Activated naive CD8-positive, alpha-beta T cell treated with anti-CD3 and anti-CD28 coated beads for 36 hours (primary cell): ENCODE results near the gene MIPEP. TPM values are rescaled to one million over a fixed set of nuclear protein-coding genes. Genes with fewer than 3 reads are reported as not detected.
"Not testable (repeated sequence)": the region's sequence is repeated elsewhere in the genome, so short reads cannot be mapped to it uniquely, and the experiment has no call there.

Experiments used
- DNase-seq: peaks from one replicate; pipeline ENCODE4 v3.0.0; 2021
- H3K27ac Mint-ChIP-seq: one replicate; pipeline ENCODE4 v1.8.0; 2022; ENCODE audit warnings: mild to moderate bottlenecking, moderate library complexity, mixed read lengths
- H3K27me3 Mint-ChIP-seq: one replicate; pipeline ENCODE4 v1.8.0; 2022; ENCODE audit warnings: mild to moderate bottlenecking, mixed read lengths
- H3K36me3 Mint-ChIP-seq: one replicate; pipeline ENCODE4 v1.8.0; 2021; ENCODE audit warnings: mild to moderate bottlenecking, mixed read lengths
- H3K4me1 Mint-ChIP-seq: one replicate; pipeline ENCODE4 v1.8.0; 2021; ENCODE audit warnings: mixed read lengths
- H3K4me3 Mint-ChIP-seq: one replicate; pipeline ENCODE4 v1.8.0; 2022; ENCODE audit warnings: mild to moderate bottlenecking, moderate library complexity, mixed read lengths
- H3K9me3 Mint-ChIP-seq: one replicate; pipeline ENCODE4 v1.8.0; 2022; ENCODE audit warnings: mixed read lengths
- total RNA-seq, 2 experiments: library from RNA; stranded (reverse); gene quantifications; one replicate each; pipeline ENCODE4 v1.2.3, GENCODE V29; 2021

Gene MIPEP
- total RNA-seq, 2 experiments from 2014 or later, result 21.3 to 24.0 TPM

GRCh38 chr13:23770428-23770827 lies 118.8 kb downstream of the MIPEP start:
- Mint-ChIP-seq H3K27me3 (no peaks in the 10 kb centered on the region), H3K4me1 (peaks cover 3% of the 10 kb centered on the region), H3K9me3 (no peaks in the 10 kb centered on the region), H3K4me3 (no peak overlapping the region), H3K36me3 (peaks cover 4% of the 10 kb centered on the region), H3K27ac (no peak overlapping the region)
- DNase-seq, result no peak

DNA sequence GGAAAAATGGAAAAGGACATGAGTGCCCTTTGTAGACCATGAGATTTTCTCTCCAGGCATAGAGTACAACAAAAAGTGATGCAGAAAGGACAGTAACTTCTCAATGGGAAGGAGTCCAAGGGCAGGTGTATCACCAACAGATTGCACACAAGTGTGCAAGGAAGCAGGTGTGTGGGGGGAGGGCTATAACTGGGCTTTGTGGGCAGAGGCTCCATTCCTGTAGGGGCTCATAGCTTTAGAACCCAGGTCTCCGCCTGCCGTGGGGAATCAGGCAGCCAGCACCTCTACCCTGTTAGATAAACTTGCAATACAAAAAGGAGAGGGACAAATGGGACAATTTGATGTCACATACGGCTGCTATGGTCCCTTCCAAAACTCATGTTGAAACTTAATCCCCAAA lies 119.8 kb downstream of the MIPEP start:
- Mint-ChIP-seq H3K4me1 (peaks cover 3% of the 10 kb centered on the region), H3K36me3 (peaks cover 4% of the 10 kb centered on the region), H3K27ac (no peak overlapping the region), H3K27me3 (no peaks in the 10 kb centered on the region), H3K4me3 (no peak overlapping the region), H3K9me3 (no peaks in the 10 kb centered on the region)
- DNase-seq, result no peak

GRCh38 chr13:23767838-23768237 lies 121.4 kb downstream of the MIPEP start:
- no peaks in the 10 kb centered on the region for H3K27me3 Mint-ChIP-seq
- peaks cover 3% of the 10 kb centered on the region for H3K4me1 Mint-ChIP-seq
- no peaks in the 10 kb centered on the region for H3K9me3 Mint-ChIP-seq
- peaks cover 4% of the 10 kb centered on the region for H3K36me3 Mint-ChIP-seq
- no peak overlapping the region for H3K4me3 Mint-ChIP-seq
- no peak overlapping the region for H3K27ac Mint-ChIP-seq
- no peak for DNase-seq

GRCh38 chr13:23766939-23767338 lies 122.3 kb downstream of the MIPEP start:
- no peaks in the 10 kb centered on the region for H3K9me3 Mint-ChIP-seq

DNA sequence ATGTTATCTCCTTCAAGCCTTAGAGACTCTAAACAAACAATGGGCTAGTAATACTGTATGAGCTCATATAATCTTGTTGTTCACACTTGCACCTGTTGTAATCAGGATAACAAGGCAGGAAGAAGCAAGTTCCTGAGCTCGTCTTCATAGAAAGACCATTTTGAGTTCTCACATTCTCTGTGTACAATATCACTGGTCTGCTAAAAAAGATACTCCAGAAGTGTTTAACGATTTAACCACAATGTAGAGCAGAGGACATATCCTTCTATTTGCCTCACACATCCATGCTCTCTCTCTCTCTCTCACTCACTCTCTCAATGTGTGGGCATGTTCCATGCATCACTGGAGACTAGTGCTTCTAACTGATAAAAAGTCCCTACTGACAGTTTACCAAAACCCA lies 122.9 kb downstream of the MIPEP start:
- Mint-ChIP-seq H3K9me3 (no peaks in the 10 kb centered on the region), H3K4me1 (no peaks in the 10 kb centered on the region), H3K4me3 (no peak overlapping the region), H3K27ac (no peak overlapping the region), H3K27me3 (no peaks in the 10 kb centered on the region), H3K36me3 (peaks cover 4% of the 10 kb centered on the region)
- DNase-seq, result no peak

More at GRCh38 chr13:23766939-23767338, 122.3 kb downstream of the MIPEP start:
- no peak overlapping the region for H3K27ac Mint-ChIP-seq
- no peak for DNase-seq
- H3K4me3 Mint-ChIP-seq, result no peak overlapping the region
- H3K4me1 Mint-ChIP-seq, result peaks cover 3% of the 10 kb centered on the region
- H3K36me3 Mint-ChIP-seq, result peaks cover 4% of the 10 kb centered on the region
- no peaks in the 10 kb centered on the region for H3K27me3 Mint-ChIP-seq

DNA sequence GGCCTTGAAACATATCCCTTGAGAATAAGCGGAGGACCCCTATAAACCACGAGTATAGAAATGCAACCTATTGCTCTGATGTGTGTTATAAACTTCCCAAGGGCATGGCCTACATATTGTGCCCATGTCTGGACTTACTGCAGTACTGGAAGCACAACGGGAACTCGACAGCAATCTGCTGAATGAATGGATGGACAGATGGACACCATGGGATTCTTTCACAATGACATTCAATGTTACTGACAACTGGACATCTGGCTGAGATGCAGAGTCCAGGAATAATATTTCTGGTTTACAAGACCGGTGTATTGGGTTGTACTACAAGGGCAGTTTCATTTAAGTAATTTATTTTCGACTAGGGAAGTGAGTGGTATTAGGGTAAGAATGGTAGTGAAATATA lies 123.7 kb downstream of the MIPEP start:
- no peak overlapping the region for H3K27ac Mint-ChIP-seq
- no peaks in the 10 kb centered on the region for H3K9me3 Mint-ChIP-seq
- DNase-seq, result no peak
- no peaks in the 10 kb centered on the region for H3K4me1 Mint-ChIP-seq
- H3K4me3 Mint-ChIP-seq, result no peak overlapping the region
- H3K27me3 Mint-ChIP-seq, result no peaks in the 10 kb centered on the region
- H3K36me3 Mint-ChIP-seq, result peaks cover 4% of the 10 kb centered on the region

- Mint-ChIP-seq H3K27ac (no peak overlapping the region), H3K9me3 (no peaks in the 10 kb centered on the region), H3K4me3 (no peak overlapping the region), H3K4me1 (no peaks in the 10 kb centered on the region), H3K27me3 (no peaks in the 10 kb centered on the region), H3K36me3 (peaks cover 4% of the 10 kb centered on the region)
- no peak for DNase-seq
Measured at GRCh38 chr13:23763318-23763717, 125.9 kb downstream of the MIPEP start.

DNA sequence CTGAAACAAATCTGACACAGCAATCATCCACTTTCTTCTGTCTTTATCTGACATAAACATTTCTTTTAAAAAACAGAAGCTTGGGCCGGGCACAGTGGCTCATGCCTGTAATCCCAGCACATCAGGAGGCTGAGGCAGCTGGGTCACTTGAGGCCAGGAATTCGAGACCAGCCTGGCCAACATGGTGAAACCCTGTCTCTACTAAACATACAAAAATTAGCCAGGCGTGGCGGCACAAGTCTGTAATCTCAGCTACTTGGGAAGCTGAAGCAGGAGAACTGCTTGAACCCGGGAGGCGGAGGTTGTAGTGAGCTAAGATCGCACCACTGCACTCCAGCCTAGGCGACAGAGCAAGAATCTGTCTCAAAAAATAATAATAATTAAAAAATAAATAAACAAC lies 127.4 kb downstream of the MIPEP start:
- not testable (repeated sequence) for H3K36me3 Mint-ChIP-seq, H3K4me1 Mint-ChIP-seq, H3K9me3 Mint-ChIP-seq, H3K27ac Mint-ChIP-seq, DNase-seq, H3K27me3 Mint-ChIP-seq, H3K4me3 Mint-ChIP-seq

DNA sequence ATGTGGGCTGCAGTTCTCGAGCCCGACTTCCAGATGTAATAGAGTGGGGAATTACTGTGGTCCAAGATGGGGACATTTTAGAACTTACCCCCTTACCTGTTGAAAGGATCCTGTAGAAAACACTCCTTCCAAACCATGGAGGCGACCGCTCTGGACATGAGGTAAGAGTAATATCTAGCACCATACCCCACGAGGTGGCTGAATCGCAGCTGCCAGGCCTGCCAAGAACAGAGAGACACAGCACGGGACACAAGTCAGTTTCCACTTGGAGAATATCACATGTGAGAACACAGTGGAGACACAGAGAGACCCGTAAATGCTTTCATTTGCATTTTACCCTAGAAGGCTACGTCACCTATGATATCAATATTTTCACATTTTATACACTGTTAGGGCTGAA lies 129.2 kb downstream of the MIPEP start:
- peaks cover 2% of the 10 kb centered on the region for H3K36me3 Mint-ChIP-seq
- DNase-seq, result no peak
- H3K27me3 Mint-ChIP-seq, result no peaks in the 10 kb centered on the region
- no peak overlapping the region for H3K27ac Mint-ChIP-seq
- no peaks in the 10 kb centered on the region for H3K9me3 Mint-ChIP-seq
- no peaks in the 10 kb centered on the region for H3K4me1 Mint-ChIP-seq
- H3K4me3 Mint-ChIP-seq, result no peak overlapping the region

DNA sequence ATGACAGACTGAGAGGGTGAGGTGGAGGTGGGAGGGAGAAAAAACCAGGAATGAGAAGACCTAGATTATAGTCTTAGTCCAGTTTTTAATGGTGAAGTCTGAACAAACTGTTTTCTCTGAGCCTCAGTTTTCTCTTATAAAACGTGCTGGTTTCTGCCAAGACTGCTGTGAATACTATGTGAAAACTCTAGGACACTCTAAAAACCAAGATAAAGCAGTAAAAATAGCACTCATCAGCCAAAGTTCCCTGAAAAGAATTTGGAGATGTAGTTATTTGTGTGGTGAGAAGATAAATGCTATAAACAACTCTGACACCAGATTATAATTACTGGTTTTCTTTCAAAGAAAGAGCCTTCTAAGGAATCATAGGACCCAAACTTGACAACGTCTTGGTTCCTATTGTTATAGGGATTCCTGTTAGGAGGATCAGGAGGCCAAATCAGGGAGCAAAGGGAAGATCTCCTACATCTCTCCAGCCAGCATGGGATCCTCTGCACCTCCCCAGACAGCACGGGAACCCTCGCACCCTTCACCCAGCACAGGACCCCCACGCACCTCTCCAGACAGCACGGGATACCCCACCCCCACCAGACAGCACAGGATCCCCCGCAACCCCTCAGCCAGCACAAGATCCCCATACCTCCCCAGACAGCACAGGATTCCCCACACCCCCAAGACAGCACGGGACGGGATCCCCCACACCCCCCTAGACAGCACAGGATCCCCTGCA lies 130.2 kb downstream of the MIPEP start:
- DNase-seq, result no peak
- Mint-ChIP-seq H3K36me3 (peaks cover 7% of the 10 kb centered on the region), H3K4me1 (no peaks in the 10 kb centered on the region), H3K4me3 (no peak overlapping the region), H3K27me3 (no peaks in the 10 kb centered on the region), H3K9me3 (no peaks in the 10 kb centered on the region), H3K27ac (no peak overlapping the region)

DNA sequence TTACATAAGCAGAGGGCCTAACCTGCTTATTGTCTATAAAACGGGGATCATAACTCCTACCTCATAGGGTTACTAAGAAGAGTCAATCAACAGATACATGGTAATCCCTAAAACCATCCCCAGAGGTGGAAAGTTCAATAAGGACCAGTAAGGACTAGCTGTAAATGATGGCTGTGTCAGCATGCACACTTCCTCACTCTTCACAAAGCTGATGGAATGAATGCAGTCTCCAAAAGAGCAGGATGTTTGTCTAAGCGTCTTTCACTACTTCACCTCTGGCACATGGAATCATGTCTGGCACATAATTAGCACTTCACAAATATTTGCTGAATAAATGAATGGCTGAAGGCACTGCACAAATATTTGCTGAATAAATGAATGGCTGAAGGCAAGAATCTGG lies 134.2 kb downstream of the MIPEP start:
- Mint-ChIP-seq H3K36me3 (peaks cover 16% of the 10 kb centered on the region), H3K9me3 (no peaks in the 10 kb centered on the region), H3K27me3 (no peaks in the 10 kb centered on the region), H3K4me1 (peaks cover 10% of the 10 kb centered on the region), H3K27ac (no peak overlapping the region), H3K4me3 (no peak overlapping the region)
- DNase-seq, result no peak

DNA sequence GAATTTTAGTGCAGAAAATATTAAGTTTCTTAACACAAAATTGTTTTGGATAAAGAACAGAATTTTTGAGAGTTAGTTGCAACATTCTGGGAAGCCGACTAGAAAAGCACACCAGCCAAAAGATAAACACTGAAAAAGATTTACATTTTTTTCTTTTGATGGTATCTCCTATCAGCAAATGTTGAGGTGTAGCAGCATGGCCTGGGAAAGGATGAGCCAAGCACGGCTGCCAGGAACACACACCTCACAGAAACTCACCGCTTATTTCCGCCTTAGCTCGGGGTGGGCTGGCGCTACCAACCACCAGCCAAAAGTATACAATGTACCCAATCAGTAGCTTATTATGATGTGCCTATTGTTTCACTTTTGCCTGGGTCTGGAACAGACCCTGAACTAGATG lies 134.7 kb downstream of the MIPEP start:
- Mint-ChIP-seq H3K4me3 (no peak overlapping the region), H3K27ac (no peak overlapping the region)
- DNase-seq, result no peak

DNA sequence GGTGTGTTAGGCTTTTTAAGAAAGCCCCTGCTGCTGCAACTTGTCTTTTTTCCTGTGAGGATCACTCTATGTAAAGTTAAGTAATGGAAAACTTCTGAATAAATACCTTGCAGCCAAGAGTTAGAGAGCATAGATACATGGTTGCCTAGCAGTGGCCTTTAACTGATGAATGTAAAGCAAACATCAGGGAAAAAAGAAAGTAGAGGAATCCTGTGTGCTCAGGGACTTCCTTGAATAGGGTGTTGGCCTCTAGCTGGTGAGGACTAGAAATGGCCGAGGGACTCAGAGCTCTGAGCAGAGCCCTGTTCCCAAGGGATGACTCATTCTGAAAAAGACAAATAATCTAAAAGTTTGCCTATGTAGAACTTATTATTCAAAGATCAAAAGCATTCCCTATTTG lies 135.7 kb downstream of the MIPEP start:
- Mint-ChIP-seq H3K27ac (no peak overlapping the region), H3K9me3 (no peaks in the 10 kb centered on the region), H3K36me3 (peaks cover 18% of the 10 kb centered on the region), H3K4me1 (peaks cover 10% of the 10 kb centered on the region), H3K4me3 (no peak overlapping the region), H3K27me3 (no peaks in the 10 kb centered on the region)
- no peak for DNase-seq

More for the DNA sequence above, 134.7 kb downstream of the MIPEP start:
- Mint-ChIP-seq H3K9me3 (no peaks in the 10 kb centered on the region), H3K36me3 (peaks cover 18% of the 10 kb centered on the region), H3K4me1 (peaks cover 10% of the 10 kb centered on the region), H3K27me3 (no peaks in the 10 kb centered on the region)

DNA sequence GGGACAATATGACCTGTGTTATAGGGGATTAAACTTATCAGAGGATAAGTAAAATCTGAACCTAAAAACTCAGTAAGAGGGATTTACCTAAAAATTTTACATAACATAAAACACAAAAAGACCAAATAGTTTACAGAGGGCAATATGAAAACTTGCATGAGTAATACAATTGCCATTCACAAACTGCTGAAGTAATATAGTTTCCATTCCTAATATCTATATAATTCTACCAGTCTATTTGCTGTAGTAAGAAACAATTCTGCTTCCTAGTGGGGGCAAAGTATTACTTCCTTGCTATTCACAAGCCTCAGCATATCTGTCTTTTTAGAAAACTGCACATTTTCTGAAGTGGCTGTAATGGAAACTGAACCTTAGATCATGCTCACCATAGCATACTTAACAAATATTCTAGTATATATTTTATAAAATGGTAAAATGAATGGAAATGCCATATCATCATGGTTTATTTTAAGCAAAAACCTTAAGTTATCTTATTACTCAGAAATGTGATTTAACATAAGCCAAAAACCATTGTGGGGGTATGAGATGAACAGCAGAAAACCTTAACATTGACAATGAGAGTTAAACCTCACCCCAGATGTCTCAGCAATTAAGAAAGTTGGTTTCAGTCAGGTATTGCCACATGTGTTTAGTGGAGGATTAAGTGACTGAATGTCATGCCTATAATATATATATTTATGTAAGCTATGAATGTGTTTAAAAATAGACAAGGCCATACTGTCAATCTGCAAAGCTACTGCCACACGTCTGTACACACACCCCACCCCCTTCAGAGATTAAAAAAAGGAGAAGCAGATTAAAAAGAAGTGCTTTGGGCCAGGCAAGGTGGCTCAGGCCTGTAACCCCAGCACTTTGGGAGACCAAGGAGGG lies 136.8 kb downstream of the MIPEP start:
- peaks cover 18% of the 10 kb centered on the region for H3K36me3 Mint-ChIP-seq
- H3K4me3 Mint-ChIP-seq, result no peak overlapping the region
- H3K27ac Mint-ChIP-seq, result no peak overlapping the region
- no peak for DNase-seq
- peaks cover 10% of the 10 kb centered on the region for H3K4me1 Mint-ChIP-seq
- no peaks in the 10 kb centered on the region for H3K27me3 Mint-ChIP-seq
- no peaks in the 10 kb centered on the region for H3K9me3 Mint-ChIP-seq

- Mint-ChIP-seq H3K4me3 (no peak overlapping the region), H3K9me3 (no peaks in the 10 kb centered on the region), H3K36me3 (peaks cover 18% of the 10 kb centered on the region), H3K4me1 (peaks cover 10% of the 10 kb centered on the region), H3K27ac (no peak overlapping the region), H3K27me3 (no peaks in the 10 kb centered on the region)
- DNase-seq, result no peak
Measured at GRCh38 chr13:23751195-23751594, 138.0 kb downstream of the MIPEP start.
